Measurements from ENCODE around the gene TNS3.

The TNS3 gene

DNA sequence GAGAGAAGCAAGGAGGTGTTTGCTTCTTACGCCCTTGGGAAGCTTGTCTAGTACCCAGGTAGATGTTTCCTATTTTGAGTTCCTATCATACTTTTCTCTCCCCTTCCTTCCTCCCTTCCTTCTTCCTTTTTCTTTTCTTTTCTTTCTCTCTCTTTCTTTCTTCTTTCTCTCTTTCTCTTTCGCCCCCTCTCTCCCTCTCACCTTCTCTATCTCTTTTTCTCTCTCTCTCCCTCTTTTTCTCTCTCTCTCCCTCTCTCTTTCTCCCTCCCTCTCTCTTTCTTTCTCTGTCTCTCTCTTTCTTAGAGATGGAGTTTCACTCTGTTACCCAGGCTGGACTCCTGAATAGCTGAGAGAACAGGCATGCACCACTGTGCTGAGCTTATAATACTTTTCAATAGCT lies 322.2 kb downstream of the TNS3 start:
- TF ChIP-seq, protein P1, sequence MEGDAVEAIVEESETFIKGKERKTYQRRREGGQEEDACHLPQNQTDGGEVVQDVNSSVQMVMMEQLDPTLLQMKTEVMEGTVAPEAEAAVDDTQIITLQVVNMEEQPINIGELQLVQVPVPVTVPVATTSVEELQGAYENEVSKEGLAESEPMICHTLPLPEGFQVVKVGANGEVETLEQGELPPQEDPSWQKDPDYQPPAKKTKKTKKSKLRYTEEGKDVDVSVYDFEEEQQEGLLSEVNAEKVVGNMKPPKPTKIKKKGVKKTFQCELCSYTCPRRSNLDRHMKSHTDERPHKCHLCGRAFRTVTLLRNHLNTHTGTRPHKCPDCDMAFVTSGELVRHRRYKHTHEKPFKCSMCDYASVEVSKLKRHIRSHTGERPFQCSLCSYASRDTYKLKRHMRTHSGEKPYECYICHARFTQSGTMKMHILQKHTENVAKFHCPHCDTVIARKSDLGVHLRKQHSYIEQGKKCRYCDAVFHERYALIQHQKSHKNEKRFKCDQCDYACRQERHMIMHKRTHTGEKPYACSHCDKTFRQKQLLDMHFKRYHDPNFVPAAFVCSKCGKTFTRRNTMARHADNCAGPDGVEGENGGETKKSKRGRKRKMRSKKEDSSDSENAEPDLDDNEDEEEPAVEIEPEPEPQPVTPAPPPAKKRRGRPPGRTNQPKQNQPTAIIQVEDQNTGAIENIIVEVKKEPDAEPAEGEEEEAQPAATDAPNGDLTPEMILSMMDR (conservative IDR thresholded peaks at IDR 0.05; ENCODE audit: low read depth, low read length), result no peak
- DNase-seq (ENCODE audit: low read depth), result no peak
- no peak overlapping the region for H3K4me3 ChIP-seq (ENCODE audit: low read depth, low read length)

DNA sequence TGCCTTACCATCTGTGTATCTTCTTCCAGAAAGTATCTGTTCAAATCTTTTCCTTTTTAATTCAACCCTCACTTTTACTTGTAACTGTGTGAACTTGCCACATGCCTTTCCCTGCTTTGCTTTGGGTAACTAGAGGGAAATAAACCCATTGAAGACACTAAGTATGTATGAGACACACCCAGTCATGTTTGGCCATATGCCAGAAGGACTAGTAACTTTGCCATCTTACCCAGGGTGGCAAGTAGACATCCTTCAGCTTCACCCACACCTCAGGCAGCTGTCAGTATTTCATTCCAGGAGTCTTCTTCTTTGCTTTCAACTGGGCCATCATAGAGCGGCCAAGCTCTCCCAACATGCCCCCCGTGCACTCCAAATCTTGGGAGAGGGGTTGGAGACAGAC lies 323.1 kb downstream of the TNS3 start:
- TF ChIP-seq, protein P1 (conservative IDR thresholded peaks at IDR 0.05; ENCODE audit: low read depth, low read length), result no peak
- H3K4me3 ChIP-seq (ENCODE audit: low read depth, low read length), result no peak overlapping the region
- no peak for DNase-seq (ENCODE audit: low read depth)

DNA sequence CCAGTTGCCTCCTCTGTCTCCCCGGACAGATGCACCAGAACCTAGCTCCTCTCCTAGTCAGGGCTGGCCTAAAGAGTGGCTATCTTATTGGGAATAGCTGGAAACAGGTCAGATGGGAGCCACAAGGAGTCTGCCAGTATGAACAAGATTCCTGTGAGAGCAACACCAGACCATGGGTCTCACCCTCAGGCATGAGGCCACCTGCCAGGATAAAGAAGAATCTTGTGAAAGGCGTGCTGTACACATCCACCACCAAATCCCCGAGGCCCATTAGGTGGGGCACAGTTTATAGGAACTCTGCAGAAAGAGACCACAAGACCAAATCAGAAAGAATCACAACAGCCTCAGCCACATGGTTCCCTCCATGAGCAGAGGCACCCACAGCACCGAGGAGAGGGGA lies 325.9 kb downstream of the TNS3 start:
- TF ChIP-seq, protein P1 (conservative IDR thresholded peaks at IDR 0.05; ENCODE audit: low read depth, low read length), result no peak
- H3K4me3 ChIP-seq (ENCODE audit: low read depth, low read length), result no peak overlapping the region
- DNase-seq (ENCODE audit: low read depth), result no peak

DNA sequence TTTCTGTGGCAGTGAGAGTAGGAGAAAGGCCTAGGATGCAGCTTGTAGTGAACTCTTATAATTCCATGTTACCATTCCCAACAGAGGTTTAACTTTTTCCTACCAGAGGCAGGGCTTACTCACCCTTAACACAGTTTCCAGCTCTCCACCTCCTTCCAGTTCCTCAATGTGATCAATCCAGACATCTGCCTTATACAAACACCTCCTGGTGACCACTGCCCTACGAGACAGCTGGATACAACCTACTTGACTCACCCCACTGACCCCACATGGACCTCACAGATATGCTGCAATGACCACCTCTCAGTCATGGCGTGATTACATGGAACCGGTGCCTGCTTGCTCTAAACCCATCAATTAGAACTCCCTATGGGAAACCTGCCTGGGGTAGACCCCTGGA lies 326.5 kb downstream of the TNS3 start:
- DNase-seq (ENCODE audit: low read depth), result no peak
- TF ChIP-seq, protein P1 (conservative IDR thresholded peaks at IDR 0.05; ENCODE audit: low read depth, low read length), result no peak
- H3K4me3 ChIP-seq (ENCODE audit: low read depth, low read length), result no peak overlapping the region

DNA sequence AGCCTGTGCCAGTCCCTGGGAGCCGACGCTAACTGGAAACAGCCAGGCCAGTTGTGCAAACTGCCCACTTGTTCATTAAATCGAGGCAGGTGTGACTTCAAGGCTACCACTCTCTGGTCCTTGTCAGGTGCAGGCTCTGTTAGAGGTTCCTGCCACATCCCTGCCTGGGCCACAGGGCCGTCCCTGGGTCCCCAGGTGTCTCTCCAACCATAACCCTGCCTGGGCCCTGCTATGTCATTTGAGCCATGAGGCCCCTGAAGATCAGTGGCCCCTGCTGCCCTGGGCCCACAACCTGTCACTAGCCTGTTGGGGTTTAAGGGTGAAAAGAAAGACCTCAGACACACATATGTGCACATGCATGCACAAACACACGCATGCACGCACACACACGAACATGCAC lies 326.9 kb downstream of the TNS3 start:
- H3K4me3 ChIP-seq (ENCODE audit: low read depth, low read length), result no peak overlapping the region
- no peak for DNase-seq (ENCODE audit: low read depth)
- TF ChIP-seq, protein P1 (conservative IDR thresholded peaks at IDR 0.05; ENCODE audit: low read depth, low read length), result no peak

DNA sequence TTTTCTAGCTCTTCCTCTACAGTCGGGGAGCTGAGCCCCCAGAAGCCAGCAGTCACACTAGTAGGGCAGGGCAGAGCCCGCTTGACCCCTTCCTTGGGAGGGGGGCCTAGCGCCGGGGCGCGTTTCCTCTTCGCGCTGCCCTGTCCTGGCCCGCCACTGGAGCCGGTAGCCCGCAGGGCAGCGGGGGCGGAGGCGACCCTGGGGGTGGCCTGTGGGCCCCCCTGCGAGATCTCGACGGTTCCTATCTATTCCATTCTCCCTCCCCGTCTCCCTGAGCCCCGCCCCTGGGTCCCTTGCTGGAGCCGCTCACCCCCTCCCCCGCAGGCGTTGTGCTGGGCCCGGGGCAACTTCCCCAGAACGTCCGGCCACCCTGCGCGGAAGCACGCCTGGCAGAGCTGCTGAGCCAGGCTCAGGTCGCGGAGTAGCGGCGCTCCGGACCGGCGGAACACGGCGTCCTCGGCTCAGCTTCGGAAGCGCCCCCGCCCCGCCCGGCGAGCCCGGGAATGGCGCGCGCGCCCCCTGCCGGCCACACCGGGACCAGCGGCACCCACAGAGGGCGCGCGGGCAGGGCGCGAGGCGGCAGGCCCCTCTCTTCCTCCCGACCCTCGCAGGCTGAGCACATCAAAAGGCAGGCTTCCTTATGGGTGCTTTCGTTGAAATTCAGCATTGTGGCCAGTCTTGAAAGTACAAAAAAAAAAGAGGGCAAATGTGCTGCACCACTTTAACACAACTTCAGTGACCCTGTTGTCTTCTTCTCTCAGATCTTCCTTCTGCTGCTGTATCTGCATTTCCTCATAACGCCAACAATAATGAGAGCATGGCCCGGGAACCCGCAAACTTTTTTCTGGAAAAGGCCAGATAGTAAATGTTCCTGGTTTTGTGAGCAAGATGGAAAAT lies 327.6 kb downstream of the TNS3 start:
- TF ChIP-seq, protein P1 (conservative IDR thresholded peaks at IDR 0.05; ENCODE audit: low read depth, low read length), result peak; percentile 49
- peak; percentile 67 for DNase-seq (ENCODE audit: low read depth)
- H3K4me3 ChIP-seq (ENCODE audit: low read depth, low read length), result peak overlapping the region; percentile 71

DNA sequence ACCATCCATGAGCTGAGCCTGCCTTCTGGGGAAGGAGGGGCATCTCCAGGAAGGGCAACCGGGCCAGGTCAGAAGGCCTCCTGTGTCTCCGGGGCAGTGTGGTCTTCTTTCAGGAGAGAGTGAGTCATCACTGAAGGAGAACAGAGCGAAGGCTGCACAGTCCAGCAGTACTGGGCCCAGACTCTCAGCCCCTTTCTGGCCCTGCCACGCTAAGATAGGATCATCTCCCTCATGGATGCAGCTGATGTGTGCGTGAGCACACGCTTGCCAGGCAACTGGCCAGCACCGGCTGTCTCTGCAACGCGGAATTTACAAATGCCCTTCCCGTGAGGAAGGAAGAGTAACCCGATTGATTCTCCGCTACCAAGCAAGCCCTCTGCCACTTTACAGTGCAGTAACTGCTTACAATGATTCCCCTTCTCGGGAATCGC lies 328.2 kb downstream of the TNS3 start:
- DNase-seq (ENCODE audit: low read depth), result peak; percentile 72
- TF ChIP-seq, protein P1 (conservative IDR thresholded peaks at IDR 0.05; ENCODE audit: low read depth, low read length), result no peak
- H3K4me3 ChIP-seq (ENCODE audit: low read depth, low read length), result peak overlapping the region; percentile 71

Measured in choroid plexus epithelial cell (primary cell).